Cardiac muscle cell (in vitro differentiated cells and primary cell): ENCODE data around the gene ATP2C1. TPM values are rescaled to one million over a fixed set of nuclear protein-coding genes. Genes with fewer than 3 reads are reported as not detected.
A peak's percentile ranks its signal among the peaks of the same experiment; 100 is the strongest.

Experiments used
- DNase-seq, 2 donors: peaks; one replicate each; pipeline versions ENCODE4 v3.0.0 to v3.0.0-alpha.2; 2010 to 2017; ENCODE audit warnings: low read depth in 1 of 2, low spot score in 1 of 2
- H3K27ac ChIP-seq: fragments of 200-600 bp; sonication (generic); 2 replicates; pipeline ENCODE4 v1.5.1; 2016
- H3K27me3 ChIP-seq: fragments of 200-600 bp; sonication (generic); 2 replicates; pipeline ENCODE4 v1.6.0; 2016; ENCODE audit warnings: control low read depth
- H3K36me3 ChIP-seq: fragments of 200-600 bp; sonication (generic); 2 replicates; pipeline ENCODE4 v1.5.1; 2016; ENCODE audit warnings: control low read depth
- H3K4me1 ChIP-seq: fragments of 200-600 bp; sonication (generic); 2 replicates; pipeline ENCODE4 v1.8.1; 2017; ENCODE audit warnings: low read depth, mild to moderate bottlenecking, mixed run types
- H3K4me3 ChIP-seq: fragments of 200-600 bp; sonication (generic); 2 replicates; pipeline ENCODE4 v1.5.1; 2016; ENCODE audit warnings: mild to moderate bottlenecking
- H3K9me3 ChIP-seq: fragments of 200-600 bp; sonication (generic); 2 replicates; pipeline ENCODE4 v1.5.1; 2017; ENCODE audit warnings: low read depth, mild to moderate bottlenecking, control low read depth
- polyA plus RNA-seq: library from polyadenylated mRNA; unstranded; fragments of >200 nt; fragmentation: Nextera tagmentation; extraction: Ambion mirVana; gene quantifications from 2 replicates; pipeline ENCODE4 v1.2.1, GENCODE V29; 2016
- total RNA-seq: library from RNA; depleted of rRNA; stranded (reverse); fragments of >200 nt; gene quantifications from 2 replicates; pipeline ENCODE4 v1.2.3, GENCODE V29; 2016
- TF ChIP-seq, protein P1 (sequence below): IDR thresholded peaks from 2 replicates; pipeline ENCODE4 v1.5.1; 2012; ENCODE audit warnings: low read depth, mild to moderate bottlenecking, low read length

The ATP2C1 gene
- total and polyA plus RNA-seq, 2 experiments from 2014 or later, result 31.4 to 32.9 TPM

DNA sequence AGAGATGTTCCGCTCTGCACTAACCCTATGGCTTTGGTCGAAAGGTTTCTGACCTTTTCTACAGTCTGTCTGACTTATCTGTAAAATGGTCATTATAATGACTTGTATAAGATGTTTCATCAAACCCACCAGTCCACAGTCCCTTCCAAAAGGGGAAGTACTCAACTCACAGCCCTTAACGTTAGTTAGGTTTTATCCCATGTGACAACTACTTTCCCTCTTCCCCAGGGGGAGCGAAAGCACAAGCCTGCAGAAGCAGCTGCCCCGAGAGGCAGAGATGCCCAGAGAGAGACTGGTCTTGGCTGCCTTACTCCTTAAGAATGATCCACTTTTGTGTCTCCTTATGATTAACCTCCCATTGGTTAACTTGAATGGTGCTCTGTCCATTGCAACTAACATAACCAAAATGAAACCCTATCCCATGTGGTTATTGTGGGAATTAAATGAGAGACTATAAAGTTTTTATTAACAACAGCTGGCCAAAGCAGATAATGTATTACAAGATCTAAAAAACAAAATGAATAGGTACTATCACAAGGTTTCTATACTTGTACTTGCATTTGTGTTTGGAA is 126.3 kb downstream of the ATP2C1 start:
- no peak for DNase-seq
- TF ChIP-seq, protein P1, sequence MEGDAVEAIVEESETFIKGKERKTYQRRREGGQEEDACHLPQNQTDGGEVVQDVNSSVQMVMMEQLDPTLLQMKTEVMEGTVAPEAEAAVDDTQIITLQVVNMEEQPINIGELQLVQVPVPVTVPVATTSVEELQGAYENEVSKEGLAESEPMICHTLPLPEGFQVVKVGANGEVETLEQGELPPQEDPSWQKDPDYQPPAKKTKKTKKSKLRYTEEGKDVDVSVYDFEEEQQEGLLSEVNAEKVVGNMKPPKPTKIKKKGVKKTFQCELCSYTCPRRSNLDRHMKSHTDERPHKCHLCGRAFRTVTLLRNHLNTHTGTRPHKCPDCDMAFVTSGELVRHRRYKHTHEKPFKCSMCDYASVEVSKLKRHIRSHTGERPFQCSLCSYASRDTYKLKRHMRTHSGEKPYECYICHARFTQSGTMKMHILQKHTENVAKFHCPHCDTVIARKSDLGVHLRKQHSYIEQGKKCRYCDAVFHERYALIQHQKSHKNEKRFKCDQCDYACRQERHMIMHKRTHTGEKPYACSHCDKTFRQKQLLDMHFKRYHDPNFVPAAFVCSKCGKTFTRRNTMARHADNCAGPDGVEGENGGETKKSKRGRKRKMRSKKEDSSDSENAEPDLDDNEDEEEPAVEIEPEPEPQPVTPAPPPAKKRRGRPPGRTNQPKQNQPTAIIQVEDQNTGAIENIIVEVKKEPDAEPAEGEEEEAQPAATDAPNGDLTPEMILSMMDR, result no peak
- H3K36me3 ChIP-seq, result peaks cover 4% of the 10 kb centered on the region

DNA sequence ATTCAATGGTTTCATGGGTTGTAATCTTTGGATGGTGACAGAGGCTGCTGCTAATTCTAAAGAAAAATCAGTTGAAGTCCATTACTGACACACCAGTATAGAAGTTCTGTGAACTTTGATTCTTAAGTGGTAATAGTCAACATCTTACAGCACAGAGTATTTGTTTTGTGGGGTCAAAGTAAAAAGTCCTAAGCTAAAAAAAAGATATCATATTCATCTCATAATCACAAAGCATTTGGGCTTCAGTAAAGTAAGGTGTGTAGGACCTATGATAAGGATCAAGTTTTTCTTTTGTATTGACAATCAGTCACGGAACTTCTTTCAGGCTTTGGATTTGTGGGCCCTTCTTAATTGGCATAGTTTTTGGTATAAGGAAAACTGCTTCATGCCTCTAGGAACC is 131.7 kb downstream of the ATP2C1 start:
- Histone ChIP-seq H3K27ac (no peak overlapping the region), H3K9me3 (no peaks in the 10 kb centered on the region), H3K4me1 (no peaks in the 10 kb centered on the region), H3K36me3 (no peaks in the 10 kb centered on the region), H3K27me3 (no peaks in the 10 kb centered on the region), H3K4me3 (no peak overlapping the region)
- TF ChIP-seq, protein P1, result no peak
- DNase-seq, result no peak

More for the DNA sequence above, 126.3 kb downstream of the ATP2C1 start:
- H3K4me3 ChIP-seq, result no peak overlapping the region
- no peaks in the 10 kb centered on the region for H3K27me3 ChIP-seq
- H3K27ac ChIP-seq, result no peak overlapping the region
- no peaks in the 10 kb centered on the region for H3K9me3 ChIP-seq
- H3K4me1 ChIP-seq, result no peaks in the 10 kb centered on the region

DNA sequence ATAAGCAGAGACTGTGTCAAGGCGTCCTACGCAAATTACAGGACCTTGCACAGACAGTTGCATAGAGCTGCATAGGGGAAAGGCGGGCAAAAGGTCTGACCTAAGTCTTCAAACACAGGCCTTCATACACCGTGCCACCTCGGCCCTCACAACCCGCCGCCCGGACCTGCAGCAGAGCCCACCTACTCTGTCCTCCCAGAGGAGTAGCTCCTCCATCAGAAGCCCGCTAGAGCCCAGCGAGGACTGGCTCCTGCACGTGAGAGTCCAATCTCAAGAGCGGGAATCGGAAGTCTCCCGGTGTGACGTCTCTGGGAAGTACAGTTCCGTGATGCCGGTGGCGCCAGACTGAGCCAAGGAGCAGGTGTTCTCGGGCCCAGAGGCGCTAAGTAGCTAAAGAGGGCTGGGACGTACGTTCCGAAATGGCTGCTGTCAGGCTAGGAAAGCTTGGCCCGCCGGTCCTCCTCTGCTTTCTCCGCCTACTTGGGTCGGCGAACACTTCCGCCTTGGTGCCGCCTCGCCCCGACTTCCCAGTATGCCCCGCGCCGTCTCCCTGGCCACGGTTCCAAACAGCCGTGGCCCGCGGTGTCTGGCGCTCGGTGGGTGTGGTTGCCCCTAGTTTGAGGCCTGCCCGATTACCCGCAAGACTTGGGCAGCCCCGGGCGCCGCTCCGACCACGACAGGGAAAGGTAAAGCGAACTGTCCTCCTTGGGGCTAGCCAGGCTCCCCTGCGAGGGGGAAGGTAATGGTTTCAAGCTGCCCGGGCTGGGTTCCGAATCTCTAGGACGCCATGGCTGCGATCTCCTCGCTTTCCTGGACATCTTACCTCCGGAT is 132.7 kb downstream of the ATP2C1 start, which contains the start of the genes ASTE1 and NEK11:
TSS of gene ASTE1 (minus strand) at position 505 of the 831 bp plus-strand sequence. CDS start 1,519 bp downstream, outside the sequence.
TSS of gene NEK11 (plus strand) at position 557 of the 831 bp plus-strand sequence. CDS start 2,832 bp downstream, outside the sequence.
- Histone ChIP-seq H3K4me3 (peak within 1 kb of the TSS; percentile 48), H3K36me3 (no peaks in the 10 kb centered on the region), H3K27ac (peak within 1 kb of the TSS; percentile 50), H3K27me3 (no peaks in the 10 kb centered on the region), H3K9me3 (no peaks in the 10 kb centered on the region), H3K4me1 (no peaks in the 10 kb centered on the region)
- TF ChIP-seq, protein P1, result no peak
- peak; percentile 85 to 91 for DNase-seq

DNA sequence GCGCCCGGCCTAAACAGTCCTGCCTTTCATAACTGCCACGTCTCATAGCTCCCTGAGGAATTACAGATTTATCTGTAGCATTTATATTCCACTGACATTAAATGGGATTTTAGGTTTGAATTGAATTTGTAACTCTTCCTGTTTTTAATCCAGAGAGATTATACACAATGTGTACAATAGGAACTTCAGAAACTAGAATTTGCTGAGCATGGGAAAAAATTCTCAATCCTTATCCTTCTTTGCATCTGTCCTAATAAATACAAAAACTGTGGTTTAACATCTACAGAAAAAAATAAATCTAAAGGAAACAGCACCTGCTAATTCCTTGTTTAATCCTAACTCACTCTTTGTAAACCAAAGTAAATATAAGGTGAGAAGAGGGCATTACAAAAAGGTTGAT is 135.0 kb downstream of the ATP2C1 start:
- Histone ChIP-seq H3K9me3 (no peaks in the 10 kb centered on the region), H3K27ac (no peak overlapping the region), H3K4me3 (no peak overlapping the region), H3K36me3 (peaks cover 2% of the 10 kb centered on the region), H3K27me3 (no peaks in the 10 kb centered on the region), H3K4me1 (no peaks in the 10 kb centered on the region)
- TF ChIP-seq, protein P1, result no peak
- no peak for DNase-seq

DNA sequence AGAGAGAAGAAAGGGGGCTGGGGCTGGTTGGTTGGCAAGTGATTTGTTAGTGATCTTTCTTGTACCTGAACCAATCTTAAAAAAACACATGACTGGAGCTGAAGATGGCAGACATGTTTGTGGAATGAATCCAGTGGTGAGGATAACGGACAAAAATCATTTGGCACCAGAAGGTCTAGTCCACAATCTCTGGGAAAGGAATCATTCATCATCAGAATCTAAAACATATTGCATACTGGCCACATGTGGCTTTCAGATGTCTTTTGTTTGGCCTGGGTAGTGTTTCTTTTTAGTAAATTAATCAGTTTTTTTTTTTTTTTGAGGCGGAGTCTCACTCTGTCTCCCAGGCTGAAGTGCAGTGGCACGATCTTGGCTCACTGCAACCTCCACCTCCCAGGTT is 137.8 kb downstream of the ATP2C1 start:
- H3K27me3 ChIP-seq, result no peaks in the 10 kb centered on the region
- H3K27ac ChIP-seq, result no peak overlapping the region
- H3K4me3 ChIP-seq, result no peak overlapping the region
- TF ChIP-seq, protein P1, result no peak
- no peaks in the 10 kb centered on the region for H3K9me3 ChIP-seq
- no peaks in the 10 kb centered on the region for H3K4me1 ChIP-seq
- no peak for DNase-seq
- H3K36me3 ChIP-seq, result peaks cover 2% of the 10 kb centered on the region
